ENCODE results near the gene HPGD.

DNA sequence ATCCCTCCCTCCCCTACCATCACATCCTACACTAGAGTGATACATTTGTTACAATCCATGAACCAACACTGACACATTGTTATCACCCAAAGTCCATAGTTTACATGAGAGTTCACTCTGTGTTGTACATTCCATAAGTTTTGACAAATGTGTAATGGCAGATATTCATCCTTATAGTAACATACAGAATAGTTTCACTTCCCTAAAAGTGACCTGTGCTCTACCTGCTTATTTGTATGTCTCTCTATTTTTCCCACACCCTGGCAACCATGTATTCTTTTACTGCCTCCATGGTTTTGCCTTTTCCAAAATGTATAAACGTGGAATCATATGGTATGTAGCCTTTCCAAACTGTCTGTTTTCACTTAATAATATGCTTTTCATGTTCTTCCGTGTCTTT is 42.2 kb upstream of the HPGD start:
- TF ChIP-seq, protein P1, sequence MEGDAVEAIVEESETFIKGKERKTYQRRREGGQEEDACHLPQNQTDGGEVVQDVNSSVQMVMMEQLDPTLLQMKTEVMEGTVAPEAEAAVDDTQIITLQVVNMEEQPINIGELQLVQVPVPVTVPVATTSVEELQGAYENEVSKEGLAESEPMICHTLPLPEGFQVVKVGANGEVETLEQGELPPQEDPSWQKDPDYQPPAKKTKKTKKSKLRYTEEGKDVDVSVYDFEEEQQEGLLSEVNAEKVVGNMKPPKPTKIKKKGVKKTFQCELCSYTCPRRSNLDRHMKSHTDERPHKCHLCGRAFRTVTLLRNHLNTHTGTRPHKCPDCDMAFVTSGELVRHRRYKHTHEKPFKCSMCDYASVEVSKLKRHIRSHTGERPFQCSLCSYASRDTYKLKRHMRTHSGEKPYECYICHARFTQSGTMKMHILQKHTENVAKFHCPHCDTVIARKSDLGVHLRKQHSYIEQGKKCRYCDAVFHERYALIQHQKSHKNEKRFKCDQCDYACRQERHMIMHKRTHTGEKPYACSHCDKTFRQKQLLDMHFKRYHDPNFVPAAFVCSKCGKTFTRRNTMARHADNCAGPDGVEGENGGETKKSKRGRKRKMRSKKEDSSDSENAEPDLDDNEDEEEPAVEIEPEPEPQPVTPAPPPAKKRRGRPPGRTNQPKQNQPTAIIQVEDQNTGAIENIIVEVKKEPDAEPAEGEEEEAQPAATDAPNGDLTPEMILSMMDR (conservative IDR thresholded peaks at IDR 0.05; ENCODE audit: low read depth, low read length), result no peak
- TF ChIP-seq EZH2 (IDR thresholded peaks at IDR 0.05; ENCODE audit: borderline replicate concordance, low read depth, low read length, poor library complexity, severe bottlenecking), result no peak
